Ectodermal cell (in vitro differentiated cells): ENCODE results near the gene FAM240B.

Experiments
- H3K27ac ChIP-seq: 2 replicates; pipeline ENCODE4 v1.7.0; 2013; ENCODE audit warnings: mild to moderate bottlenecking, low read depth, low read length; ENCODE audit not compliant: insufficient read depth, poor library complexity, severe bottlenecking
- H3K27me3 ChIP-seq: 2 replicates; pipeline ENCODE4 v1.7.0; 2013; ENCODE audit warnings: mild to moderate bottlenecking, low read length; ENCODE audit not compliant: insufficient read depth, control insufficient read depth, poor library complexity, severe bottlenecking
- H3K36me3 ChIP-seq: one replicate; pipeline ENCODE4 v1.7.0; 2013; ENCODE audit warnings: low read length; ENCODE audit not compliant: control insufficient read depth, insufficient read depth
- H3K4me1 ChIP-seq: one replicate; pipeline ENCODE4 v1.7.0; 2013; ENCODE audit warnings: low read length; ENCODE audit not compliant: control insufficient read depth, insufficient read depth
- H3K4me3 ChIP-seq: 2 replicates; pipeline ENCODE4 v1.7.0; 2013; ENCODE audit warnings: low read depth, low read length, control low read depth; ENCODE audit not compliant: insufficient read depth
- H3K9me3 ChIP-seq: 2 replicates; pipeline ENCODE4 v1.7.0; 2013; ENCODE audit warnings: mild to moderate bottlenecking, low read length, moderate library complexity; ENCODE audit not compliant: control insufficient read depth
- WGBS, 2 experiments: methylation state at CpG; one replicate each; pipeline ENCODE4 v1.1.7; 2013; ENCODE audit warnings: missing lambda C conversion rate in 2 of 2; 5-methylcytosine and 5-hydroxymethylcytosine counted together

FAM240B gene

DNA sequence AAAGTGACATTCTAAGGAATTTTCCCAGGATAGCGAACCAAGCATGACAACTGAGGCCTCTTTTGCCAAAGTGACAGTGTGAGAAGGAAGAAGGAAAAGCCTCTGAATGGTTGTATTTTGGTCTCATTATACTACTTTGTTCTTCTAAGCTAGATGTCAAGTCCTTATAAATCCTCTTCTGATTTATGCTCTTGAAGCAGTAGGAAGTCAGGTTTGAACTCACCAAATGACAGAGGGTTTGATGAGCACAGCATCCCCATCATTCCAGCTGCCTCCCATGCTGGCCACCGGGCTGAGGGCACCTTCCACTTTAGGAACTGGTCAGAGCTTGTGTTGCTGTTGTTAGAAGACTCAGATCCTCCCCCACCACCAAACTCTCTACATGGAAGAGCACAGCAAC, 44.1 kb downstream of the FAM240B start:
- Histone ChIP-seq H3K4me1 (peaks cover 15% of the 10 kb centered on the region), H3K4me3 (no peak overlapping the region), H3K9me3 (no peaks in the 10 kb centered on the region), H3K36me3 (no peaks in the 10 kb centered on the region), H3K27me3 (no peaks in the 10 kb centered on the region), H3K27ac (no peak overlapping the region)
- WGBS, 2 experiments = 86 to 88% methylated on average over 2 of the region's 2 CpGs

DNA sequence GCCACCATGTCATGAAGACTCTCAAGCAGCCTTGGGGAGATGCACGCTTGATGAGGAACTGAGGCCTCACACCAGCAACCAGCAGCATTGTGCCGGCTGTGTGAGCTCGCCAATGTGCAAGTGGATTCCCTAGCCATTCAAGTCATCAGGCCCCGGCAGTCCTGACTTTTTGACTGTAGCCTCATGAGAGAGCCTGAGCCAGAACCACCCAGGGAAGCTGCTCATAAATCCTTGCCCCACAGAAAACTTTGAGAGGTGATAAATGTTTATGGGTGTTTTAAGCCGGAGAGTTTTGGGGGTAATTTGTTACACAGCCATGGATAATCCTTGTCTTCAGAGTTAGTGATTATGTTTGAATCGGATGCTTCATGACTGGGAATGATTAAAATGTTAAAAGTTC, 44.7 kb downstream of the FAM240B start:
- WGBS, 2 experiments = 91 to 92% methylated on average over 6 of the region's 6 CpGs
- H3K36me3 ChIP-seq = no peaks in the 10 kb centered on the region
- H3K9me3 ChIP-seq = no peaks in the 10 kb centered on the region
- H3K27me3 ChIP-seq = no peaks in the 10 kb centered on the region
- H3K27ac ChIP-seq = no peak overlapping the region
- no peak overlapping the region for H3K4me3 ChIP-seq
- peaks cover 15% of the 10 kb centered on the region for H3K4me1 ChIP-seq

DNA sequence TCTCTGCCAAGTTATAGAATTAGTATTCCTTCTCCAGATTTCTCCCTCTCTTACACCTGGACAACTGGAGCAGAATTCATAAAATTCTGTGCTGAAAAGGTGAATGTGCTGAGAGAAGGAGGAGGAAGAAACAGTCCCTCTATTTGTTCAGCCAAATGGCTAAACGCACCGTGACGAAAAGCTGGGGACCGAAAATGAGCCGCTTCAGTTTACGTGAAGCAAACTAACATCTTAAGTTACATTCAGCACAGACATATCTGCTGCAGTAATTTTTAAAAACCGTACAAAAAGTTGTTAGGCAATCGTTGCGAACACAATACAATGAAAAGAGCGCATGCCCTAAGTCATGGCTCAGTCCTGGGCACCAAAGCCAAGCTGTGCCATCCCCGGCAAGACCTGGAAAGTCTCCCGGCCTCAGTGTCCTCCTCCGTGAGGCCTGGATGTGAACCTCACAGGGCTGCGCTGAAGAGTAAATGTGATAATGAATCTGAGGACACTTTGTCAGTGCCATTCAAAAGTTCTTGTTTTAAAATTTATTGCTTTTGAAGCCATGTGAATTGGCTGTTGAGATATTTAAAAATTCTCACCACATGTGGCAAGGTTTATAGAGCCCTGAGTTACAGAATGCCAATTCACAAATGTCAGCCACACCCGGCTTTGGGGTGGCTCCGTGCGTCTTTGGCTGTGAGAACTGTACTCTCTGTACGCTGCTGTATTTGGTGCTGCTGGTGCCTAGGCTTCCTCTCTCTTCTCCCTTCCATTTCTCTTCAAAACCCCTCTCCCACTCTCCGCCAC, 46.3 kb downstream of the FAM240B start:
- 94% methylated on average over 19 of the region's 19 CpGs for WGBS, 2 experiments
- Histone ChIP-seq H3K36me3 (no peaks in the 10 kb centered on the region), H3K4me1 (peaks cover 15% of the 10 kb centered on the region), H3K4me3 (no peak overlapping the region), H3K27ac (no peak overlapping the region), H3K27me3 (no peaks in the 10 kb centered on the region), H3K9me3 (no peaks in the 10 kb centered on the region)

DNA sequence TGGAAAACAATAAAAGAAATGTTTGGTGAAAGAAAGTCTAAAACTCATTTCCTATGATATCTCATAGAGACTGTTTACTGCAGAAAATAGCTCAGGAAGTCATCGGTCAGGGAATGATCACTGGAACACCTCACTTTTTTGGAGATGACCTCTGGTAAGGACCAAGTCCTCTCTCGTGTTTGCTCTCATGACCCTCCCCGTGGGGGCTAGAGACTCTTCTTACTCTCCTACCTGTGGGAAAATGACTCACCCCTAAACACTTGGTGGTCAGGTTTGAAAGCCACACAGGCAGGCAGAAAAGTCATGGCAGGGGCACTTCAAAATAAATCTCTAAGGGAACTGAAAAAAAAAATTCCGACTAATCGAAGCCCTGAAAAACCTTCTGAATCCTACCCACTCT, 48.2 kb downstream of the FAM240B start:
- H3K36me3 ChIP-seq = no peaks in the 10 kb centered on the region
- H3K9me3 ChIP-seq = no peaks in the 10 kb centered on the region
- H3K4me3 ChIP-seq = no peak overlapping the region
- peaks cover 15% of the 10 kb centered on the region for H3K4me1 ChIP-seq
- H3K27ac ChIP-seq = no peak overlapping the region
- no peaks in the 10 kb centered on the region for H3K27me3 ChIP-seq
- 80 to 82% methylated on average over 5 of the region's 5 CpGs for WGBS, 2 experiments

DNA sequence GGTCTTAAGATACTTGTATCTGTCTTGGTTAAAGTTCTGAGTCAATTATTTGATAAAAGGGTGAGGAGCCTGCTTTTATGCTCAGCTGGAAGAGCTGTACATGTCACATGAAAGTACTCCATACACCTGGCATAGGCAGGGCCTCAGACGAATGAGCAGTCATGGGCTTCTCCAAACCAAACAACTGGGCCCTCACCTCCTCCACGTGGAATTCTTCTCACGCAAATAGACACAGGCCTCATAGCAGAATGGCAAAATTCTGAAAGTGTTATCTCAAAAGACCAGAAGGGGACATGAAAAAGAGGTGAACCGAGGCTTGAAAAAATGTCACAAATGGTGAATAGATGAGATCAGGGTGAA, 48.6 kb downstream of the FAM240B start:
- H3K4me3 ChIP-seq = no peak overlapping the region
- no peak overlapping the region for H3K27ac ChIP-seq
- no peaks in the 10 kb centered on the region for H3K27me3 ChIP-seq
- 65 to 85% methylated on average over 3 to 4 of the region's 4 CpGs for WGBS, 2 experiments
- no peaks in the 10 kb centered on the region for H3K36me3 ChIP-seq
- no peaks in the 10 kb centered on the region for H3K9me3 ChIP-seq
- H3K4me1 ChIP-seq = peaks cover 15% of the 10 kb centered on the region

DNA sequence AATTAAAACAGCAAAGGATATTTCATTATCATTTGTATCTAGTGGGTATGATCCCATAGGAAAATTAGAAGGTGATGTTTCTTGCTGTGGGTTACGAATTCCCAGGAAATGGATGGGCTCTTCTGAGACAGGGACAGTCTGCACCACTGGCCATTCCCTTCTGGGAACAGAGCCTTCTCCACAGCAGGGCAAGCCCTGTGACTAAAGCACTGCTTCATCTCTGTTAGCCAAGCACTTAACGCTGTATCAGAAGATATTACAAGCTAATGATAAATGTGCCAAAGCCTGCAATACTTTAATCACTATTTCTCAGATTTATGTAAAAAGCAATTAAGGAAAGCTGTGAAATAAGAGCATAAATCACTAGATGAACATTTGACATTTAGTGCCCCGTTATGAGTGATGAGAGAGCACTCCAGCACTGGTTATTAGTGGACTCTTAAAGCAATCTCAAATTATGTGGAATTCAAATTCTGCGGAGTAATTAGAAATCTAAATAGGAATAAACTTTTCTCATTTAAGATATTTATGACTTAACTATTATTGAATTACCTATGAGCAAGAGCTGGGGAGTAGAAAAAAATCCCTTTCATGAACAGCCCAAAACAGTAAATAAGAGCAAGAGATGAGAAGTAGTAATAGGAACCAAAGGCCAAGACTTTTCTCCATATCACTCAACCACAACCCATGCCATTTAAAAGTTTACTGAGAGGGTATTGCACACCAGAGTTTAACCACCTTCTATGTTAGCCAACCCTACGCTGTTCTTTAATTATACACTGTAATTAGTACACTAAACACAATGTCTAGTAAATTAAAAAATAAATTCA, 49.2 kb downstream of the FAM240B start:
- no peaks in the 10 kb centered on the region for H3K9me3 ChIP-seq
- WGBS, 2 experiments = 67 to 73% methylated on average over 3 to 4 of the region's 5 CpGs
- H3K27me3 ChIP-seq = no peaks in the 10 kb centered on the region
- no peak overlapping the region for H3K27ac ChIP-seq
- no peak overlapping the region for H3K4me3 ChIP-seq
- H3K36me3 ChIP-seq = no peaks in the 10 kb centered on the region
- peaks cover 13% of the 10 kb centered on the region for H3K4me1 ChIP-seq

DNA sequence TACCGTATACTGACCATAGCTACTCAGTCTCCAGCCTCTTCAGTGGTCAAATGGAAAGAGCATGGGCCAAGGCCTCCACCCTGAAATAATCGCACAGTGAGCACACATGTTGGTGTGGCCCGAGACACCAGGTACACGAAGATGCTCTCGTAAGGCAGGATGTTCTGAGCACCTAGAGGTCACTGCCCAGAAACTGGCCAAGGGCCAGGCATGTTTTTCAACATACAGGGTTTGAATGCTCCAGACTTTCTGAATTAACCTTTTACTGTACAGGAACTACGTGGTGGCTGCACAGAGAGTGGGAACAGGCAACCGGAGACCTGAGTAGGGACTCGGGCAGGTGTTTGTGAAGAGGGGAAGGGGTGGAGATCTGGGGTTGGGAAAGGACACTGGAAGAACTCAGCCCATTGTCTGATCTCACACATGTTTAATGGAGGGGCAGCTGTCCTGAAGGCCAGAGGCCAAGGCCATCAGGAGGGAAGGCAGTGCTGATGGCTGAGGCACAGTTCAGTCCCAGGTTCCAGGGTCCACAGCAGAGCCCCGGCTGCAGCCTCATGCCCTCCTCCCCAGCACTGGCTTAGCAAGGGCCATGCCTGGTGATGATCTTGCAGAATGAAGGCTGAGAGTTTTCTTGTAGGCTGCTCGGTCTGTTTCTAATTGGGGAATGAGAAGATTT, 51.0 kb downstream of the FAM240B start:
- 85 to 86% methylated on average over 10 of the region's 10 CpGs for WGBS, 2 experiments
- Histone ChIP-seq H3K27me3 (no peaks in the 10 kb centered on the region), H3K27ac (no peak overlapping the region), H3K36me3 (no peaks in the 10 kb centered on the region), H3K4me1 (peaks cover 9% of the 10 kb centered on the region), H3K9me3 (no peaks in the 10 kb centered on the region), H3K4me3 (no peak overlapping the region)

DNA sequence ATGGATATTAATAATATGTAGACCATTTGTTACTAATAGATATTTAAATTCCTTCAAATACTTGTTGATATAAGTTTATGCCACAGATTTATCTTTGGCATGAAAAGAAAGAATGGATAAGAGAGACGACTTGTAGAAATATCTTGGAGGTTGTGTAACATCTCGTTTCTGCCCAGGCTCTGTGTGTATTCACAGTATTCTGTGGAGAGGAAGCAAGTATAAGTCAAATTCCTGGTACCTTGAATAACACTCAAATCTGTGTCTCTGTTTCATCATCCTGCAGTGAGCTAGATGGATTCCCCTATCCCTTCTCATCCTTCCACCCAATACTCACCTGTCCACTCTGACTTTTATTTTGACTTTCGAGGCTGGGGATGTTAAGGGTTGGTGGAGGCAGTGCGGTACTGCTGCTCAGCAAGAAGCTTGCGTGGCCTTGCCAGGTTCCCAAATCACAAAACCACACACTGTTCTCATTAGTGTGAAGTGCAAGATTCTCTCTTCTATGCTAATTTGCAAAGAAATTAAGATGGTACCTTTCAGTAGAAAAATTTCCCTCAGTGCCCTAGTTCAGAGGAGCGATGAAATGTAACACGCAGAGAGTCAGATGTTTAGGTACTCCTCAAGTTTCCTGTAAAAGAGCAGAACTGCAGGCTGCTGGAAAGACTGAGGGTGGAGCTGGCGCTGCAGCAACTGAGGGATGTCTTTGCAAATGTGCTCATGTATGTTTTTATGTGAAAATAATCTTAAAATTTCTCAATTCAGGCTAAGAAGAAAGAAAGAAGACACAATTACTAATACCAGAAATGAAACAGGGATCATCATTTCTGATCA, 57.0 kb downstream of the FAM240B start:
- Histone ChIP-seq H3K4me3 (no peak overlapping the region), H3K27me3 (no peaks in the 10 kb centered on the region), H3K27ac (no peak overlapping the region), H3K9me3 (no peaks in the 10 kb centered on the region), H3K4me1 (no peaks in the 10 kb centered on the region), H3K36me3 (no peaks in the 10 kb centered on the region)
- 77 to 84% methylated on average over 4 to 8 of the region's 8 CpGs for WGBS, 2 experiments

DNA sequence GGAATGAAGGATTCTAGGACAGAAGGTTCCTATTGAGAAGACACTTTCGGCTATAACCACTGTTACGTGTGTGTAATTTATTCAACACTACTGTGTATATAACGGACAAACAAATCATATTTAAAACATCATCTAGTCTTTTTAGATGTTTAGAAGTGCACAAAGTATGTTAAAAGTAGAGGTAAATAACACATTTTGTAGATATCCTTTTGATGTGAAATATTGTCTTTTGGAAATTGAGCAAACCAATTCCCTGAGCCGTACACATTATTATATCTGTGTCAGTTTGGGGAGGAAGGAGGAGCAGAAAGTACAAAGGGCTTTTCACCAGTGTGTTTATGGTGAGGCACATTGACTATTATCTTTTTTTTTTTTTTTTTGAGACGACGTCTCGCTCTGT, 60.4 kb downstream of the FAM240B start:
- H3K27me3 ChIP-seq = no peaks in the 10 kb centered on the region
- no peaks in the 10 kb centered on the region for H3K4me1 ChIP-seq
- no peaks in the 10 kb centered on the region for H3K9me3 ChIP-seq
- no peaks in the 10 kb centered on the region for H3K36me3 ChIP-seq
- no peak overlapping the region for H3K4me3 ChIP-seq
- H3K27ac ChIP-seq = no peak overlapping the region
- WGBS, 2 experiments = 90 to 94% methylated on average over 3 to 7 of the region's 7 CpGs
